SK-N-MC (cell line): ENCODE results near the gene MTMR10.

Source experiments
- EZH2 ChIP-seq: fragments of 200-600 bp; sonication (generic); IDR thresholded peaks from one replicate; pipeline ENCODE4 v1.6.1; 2017; ENCODE audit warnings: antibody characterized with exemption
- POLR2AphosphoS5 ChIP-seq: IDR thresholded peaks from 2 replicates; pipeline ENCODE4 v1.6.1; 2012; ENCODE audit warnings: mild to moderate bottlenecking, low read depth, low read length, borderline replicate concordance

DNA sequence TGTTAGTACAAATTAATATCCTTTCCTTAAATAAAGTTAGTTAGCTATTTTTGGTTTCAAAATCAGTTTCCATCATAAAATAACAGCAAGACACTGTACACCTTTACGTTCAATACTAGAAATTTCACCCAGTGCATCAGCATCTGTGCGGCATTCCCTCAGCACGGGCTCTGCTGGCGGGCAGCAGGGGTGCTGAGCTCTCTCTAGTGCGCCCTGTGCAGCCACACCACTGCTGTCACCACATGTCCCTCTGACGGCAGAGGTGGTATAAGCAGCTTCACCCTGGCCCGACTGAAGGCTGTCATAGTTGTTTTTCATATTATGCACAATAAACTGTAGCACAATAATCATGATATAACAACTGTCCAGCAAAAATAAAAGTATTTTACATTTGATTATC lies 52.3 kb downstream of the MTMR10 start:
- TF ChIP-seq EZH2 = no peak
- no peak for TF ChIP-seq POLR2AphosphoS5
